MM.1S (cell line): ENCODE measurements around the gene NCBP2L.

Experiments
- DNase-seq: peaks from one replicate; pipeline ENCODE4 v3.0.0-alpha.2; 2015
- H2AFZ ChIP-seq: fragments of 300-600 bp; sonication (generic); 2 replicates; pipeline ENCODE4 v1.6.0; 2016; ENCODE audit warnings: antibody characterized with exemption, low read length
- H3F3A ChIP-seq: fragments of 300-600 bp; sonication (generic); 2 replicates; pipeline ENCODE4 v1.6.1; 2016; ENCODE audit warnings: mild to moderate bottlenecking, antibody characterized with exemption, low read length, moderate library complexity, mixed read lengths; ENCODE audit not compliant: insufficient read depth
- H3K27ac ChIP-seq: fragments of 300-600 bp; sonication (generic); 2 replicates; pipeline ENCODE4 v1.5.1; 2016; ENCODE audit warnings: mild to moderate bottlenecking, low read length
- H3K27me3 ChIP-seq: fragments of 300-600 bp; sonication (generic); replicated peaks from 2 replicates; pipeline ENCODE4 v1.6.0; 2016; ENCODE audit warnings: low read length; ENCODE audit not compliant: insufficient read depth
- H3K36me3 ChIP-seq: fragments of 300-600 bp; sonication (generic); replicated peaks from 2 replicates; pipeline ENCODE4 v1.6.1; 2016; ENCODE audit warnings: mild to moderate bottlenecking, low read length, mixed read lengths; ENCODE audit not compliant: insufficient read depth
- H3K4me1 ChIP-seq: fragments of 300-600 bp; sonication (generic); 2 replicates; pipeline ENCODE4 v1.6.1; 2016; ENCODE audit warnings: low read length, mixed read lengths
- H3K4me2 ChIP-seq: fragments of 300-600 bp; sonication (generic); 2 replicates; pipeline ENCODE4 v1.6.0; 2016; ENCODE audit warnings: low read depth, low read length
- H3K4me3 ChIP-seq: fragments of 300-600 bp; sonication (generic); 2 replicates; pipeline ENCODE4 v1.5.1; 2016; ENCODE audit warnings: low read length, mixed read lengths
- H3K79me2 ChIP-seq: fragments of 300-600 bp; sonication (generic); 2 replicates; pipeline ENCODE4 v1.6.1; 2016; ENCODE audit warnings: mixed run types, low read length, mixed read lengths
- H3K9ac ChIP-seq: fragments of 300-600 bp; sonication (generic); 2 replicates; pipeline ENCODE4 v1.6.1; 2016; ENCODE audit warnings: low read length, mixed read lengths
- H3K9me2 ChIP-seq: fragments of 300-600 bp; sonication (generic); replicated peaks from 2 replicates; pipeline ENCODE4 v1.6.1; 2016; ENCODE audit warnings: mild to moderate bottlenecking, low read length, mixed read lengths; ENCODE audit not compliant: insufficient read depth
- H3K9me3 ChIP-seq: fragments of 300-600 bp; sonication (generic); replicated peaks from 2 replicates; pipeline ENCODE4 v1.6.1; 2016; ENCODE audit warnings: mild to moderate bottlenecking, low read length, mixed read lengths; ENCODE audit not compliant: insufficient read depth
- H4K20me1 ChIP-seq: fragments of 300-600 bp; sonication (generic); 2 replicates; pipeline ENCODE4 v1.6.1; 2016; ENCODE audit warnings: mild to moderate bottlenecking, low read length, moderate library complexity, mixed read lengths; ENCODE audit not compliant: insufficient read depth
- EZH2 ChIP-seq: fragments of 300-600 bp; sonication (generic); optimal IDR thresholded peaks from 2 replicates; pipeline ENCODE3; 2017; ENCODE audit warnings: low read depth, mild to moderate bottlenecking, antibody characterized with exemption, low read length, mixed read lengths
- EZH2phosphoT487 ChIP-seq: fragments of 300-600 bp; sonication (generic); IDR thresholded peaks from 2 replicates; pipeline ENCODE4 v1.6.1; 2018; ENCODE audit warnings: antibody characterized with exemption, low read length
- TF ChIP-seq, protein P1 (sequence below): fragments of 300-600 bp; sonication (generic); IDR thresholded peaks from 2 replicates; pipeline ENCODE4 v1.5.1; 2016; ENCODE audit warnings: antibody characterized with exemption, low read length, mixed read lengths

The NCBP2L gene

DNA sequence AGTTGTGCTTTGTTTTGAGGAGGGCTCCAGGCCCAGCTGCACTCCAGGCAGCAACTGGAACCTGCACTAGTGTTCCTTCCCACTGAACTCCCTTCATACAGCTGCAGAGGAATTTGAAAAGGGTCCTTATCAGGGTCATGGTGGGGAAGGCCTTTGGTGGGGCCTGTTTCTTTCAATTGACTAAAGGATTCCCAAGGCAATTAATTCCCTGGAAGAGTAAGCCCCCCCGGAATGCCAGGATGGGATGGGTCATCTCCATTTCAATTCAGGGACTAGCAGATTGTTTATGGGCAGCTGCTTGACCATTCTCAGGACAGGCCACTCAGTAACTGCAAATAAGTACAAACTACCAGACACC lies 47.3 kb upstream of the NCBP2L start:
- no peaks in the 10 kb centered on the region for H3K36me3 ChIP-seq
- no peak overlapping the region for H2AFZ ChIP-seq
- DNase-seq = no peak
- TF ChIP-seq EZH2 = no peak
- TF ChIP-seq, protein P1, sequence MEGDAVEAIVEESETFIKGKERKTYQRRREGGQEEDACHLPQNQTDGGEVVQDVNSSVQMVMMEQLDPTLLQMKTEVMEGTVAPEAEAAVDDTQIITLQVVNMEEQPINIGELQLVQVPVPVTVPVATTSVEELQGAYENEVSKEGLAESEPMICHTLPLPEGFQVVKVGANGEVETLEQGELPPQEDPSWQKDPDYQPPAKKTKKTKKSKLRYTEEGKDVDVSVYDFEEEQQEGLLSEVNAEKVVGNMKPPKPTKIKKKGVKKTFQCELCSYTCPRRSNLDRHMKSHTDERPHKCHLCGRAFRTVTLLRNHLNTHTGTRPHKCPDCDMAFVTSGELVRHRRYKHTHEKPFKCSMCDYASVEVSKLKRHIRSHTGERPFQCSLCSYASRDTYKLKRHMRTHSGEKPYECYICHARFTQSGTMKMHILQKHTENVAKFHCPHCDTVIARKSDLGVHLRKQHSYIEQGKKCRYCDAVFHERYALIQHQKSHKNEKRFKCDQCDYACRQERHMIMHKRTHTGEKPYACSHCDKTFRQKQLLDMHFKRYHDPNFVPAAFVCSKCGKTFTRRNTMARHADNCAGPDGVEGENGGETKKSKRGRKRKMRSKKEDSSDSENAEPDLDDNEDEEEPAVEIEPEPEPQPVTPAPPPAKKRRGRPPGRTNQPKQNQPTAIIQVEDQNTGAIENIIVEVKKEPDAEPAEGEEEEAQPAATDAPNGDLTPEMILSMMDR = no peak
- no peak for TF ChIP-seq EZH2phosphoT487
- no peaks in the 10 kb centered on the region for H3K79me2 ChIP-seq
- no peak overlapping the region for H3K9ac ChIP-seq
- no peak overlapping the region for H3K27ac ChIP-seq
- H3K4me3 ChIP-seq = no peak overlapping the region
- no peaks in the 10 kb centered on the region for H3K27me3 ChIP-seq
- no peaks in the 10 kb centered on the region for H3K9me2 ChIP-seq
- H3K4me2 ChIP-seq = no peak overlapping the region
- no peaks in the 10 kb centered on the region for H3K4me1 ChIP-seq
- no peaks in the 10 kb centered on the region for H4K20me1 ChIP-seq
- H3F3A ChIP-seq = no peaks in the 10 kb centered on the region
- no peaks in the 10 kb centered on the region for H3K9me3 ChIP-seq

DNA sequence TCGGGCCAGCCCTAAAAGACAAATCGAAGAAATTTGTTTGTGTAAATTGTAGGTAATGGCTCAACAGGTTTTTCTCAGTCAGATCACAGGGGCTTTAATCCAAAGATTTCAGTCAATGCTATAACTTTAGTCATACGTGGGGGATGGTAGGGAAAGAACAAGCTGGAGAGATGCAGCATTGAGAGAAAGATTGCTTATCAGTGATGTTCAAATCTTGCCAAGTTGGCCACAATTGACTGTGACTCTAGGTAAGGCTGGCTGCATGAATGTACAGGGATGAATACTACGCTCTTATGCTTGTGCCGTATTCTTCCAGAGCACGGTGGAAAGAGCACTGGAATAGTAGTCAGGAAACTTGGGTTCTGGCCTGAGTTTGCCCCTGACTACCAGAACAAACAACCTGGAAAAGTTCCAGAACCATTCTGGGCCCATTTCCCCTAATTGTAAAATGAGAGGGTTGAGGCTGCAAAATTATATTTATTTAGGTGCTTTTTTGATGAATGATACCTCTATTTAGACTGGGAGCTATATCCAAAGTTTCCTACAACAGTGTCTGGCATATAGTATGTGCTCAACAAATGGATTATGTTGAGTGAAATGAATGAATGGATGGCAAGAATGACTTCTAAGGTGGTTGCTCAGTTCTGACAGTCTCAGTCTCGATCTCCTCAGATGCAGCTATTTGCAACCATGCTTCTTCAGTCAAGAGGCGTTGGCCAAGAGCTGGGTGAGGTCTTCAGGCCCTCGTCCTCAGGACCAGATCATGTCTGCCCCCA lies 46.4 kb upstream of the NCBP2L start:
- Histone ChIP-seq H4K20me1 (no peaks in the 10 kb centered on the region), H3K27ac (no peak overlapping the region), H3K9me3 (no peaks in the 10 kb centered on the region), H3K9ac (no peak overlapping the region), H3F3A (no peaks in the 10 kb centered on the region), H2AFZ (no peak overlapping the region), H3K4me2 (no peak overlapping the region), H3K79me2 (no peaks in the 10 kb centered on the region), H3K36me3 (no peaks in the 10 kb centered on the region), H3K9me2 (no peaks in the 10 kb centered on the region), H3K27me3 (no peaks in the 10 kb centered on the region), H3K4me3 (no peak overlapping the region), H3K4me1 (no peaks in the 10 kb centered on the region)
- DNase-seq = no peak
- TF ChIP-seq EZH2 (no peak), EZH2phosphoT487 (no peak)
- TF ChIP-seq, protein P1 = no peak

DNA sequence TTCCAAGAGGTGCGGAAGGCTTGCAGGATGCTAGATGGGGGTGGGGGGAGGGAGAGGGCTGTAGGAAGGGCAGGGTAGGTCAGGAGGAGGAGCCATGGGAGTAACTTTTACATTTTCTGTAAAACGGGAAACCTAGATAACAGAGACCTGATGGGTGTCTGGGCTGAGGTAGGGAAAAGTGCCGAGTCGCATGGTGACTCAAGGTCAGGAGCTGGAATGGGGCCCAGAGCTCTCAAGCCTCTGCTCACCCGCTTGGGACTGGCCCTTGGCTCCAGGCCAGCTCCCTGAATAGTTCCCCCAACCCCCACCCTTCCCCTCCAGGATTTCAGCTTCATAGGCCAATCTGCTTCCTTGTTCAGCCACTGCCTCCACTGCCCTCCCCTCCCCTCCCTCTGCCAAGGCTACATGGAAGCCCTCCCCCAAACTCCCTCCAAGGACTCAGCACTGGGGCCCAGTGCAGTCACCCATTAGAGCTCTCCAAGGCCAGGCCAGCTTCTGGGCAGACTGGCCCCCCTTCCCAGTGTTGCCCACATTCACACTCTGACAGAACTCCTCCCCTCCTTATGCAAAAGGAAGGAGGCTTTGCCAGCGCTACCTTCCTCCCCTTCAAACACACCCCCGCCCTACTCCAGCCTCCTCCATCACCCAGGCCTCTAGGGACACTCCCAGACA lies 45.6 kb upstream of the NCBP2L start:
- H4K20me1 ChIP-seq = no peaks in the 10 kb centered on the region
- H3K9me2 ChIP-seq = no peaks in the 10 kb centered on the region
- H3K36me3 ChIP-seq = no peaks in the 10 kb centered on the region
- no peaks in the 10 kb centered on the region for H3K4me1 ChIP-seq
- no peak overlapping the region for H2AFZ ChIP-seq
- no peaks in the 10 kb centered on the region for H3K79me2 ChIP-seq
- TF ChIP-seq EZH2 (no peak), EZH2phosphoT487 (no peak)
- TF ChIP-seq, protein P1 = no peak
- no peak for DNase-seq
- no peak overlapping the region for H3K27ac ChIP-seq
- H3K9me3 ChIP-seq = no peaks in the 10 kb centered on the region
- no peaks in the 10 kb centered on the region for H3F3A ChIP-seq
- H3K27me3 ChIP-seq = no peaks in the 10 kb centered on the region
- no peak overlapping the region for H3K9ac ChIP-seq
- H3K4me2 ChIP-seq = no peak overlapping the region
- H3K4me3 ChIP-seq = no peak overlapping the region
